ENCODE data around the gene CPNE5. TPM values are rescaled to one million over a fixed set of nuclear protein-coding genes. Genes with fewer than 3 reads are reported as not detected.

CPNE5 gene
- total RNA-seq, 2 donors from 2014 or later, result 2.2 to 3.9 TPM

DNA sequence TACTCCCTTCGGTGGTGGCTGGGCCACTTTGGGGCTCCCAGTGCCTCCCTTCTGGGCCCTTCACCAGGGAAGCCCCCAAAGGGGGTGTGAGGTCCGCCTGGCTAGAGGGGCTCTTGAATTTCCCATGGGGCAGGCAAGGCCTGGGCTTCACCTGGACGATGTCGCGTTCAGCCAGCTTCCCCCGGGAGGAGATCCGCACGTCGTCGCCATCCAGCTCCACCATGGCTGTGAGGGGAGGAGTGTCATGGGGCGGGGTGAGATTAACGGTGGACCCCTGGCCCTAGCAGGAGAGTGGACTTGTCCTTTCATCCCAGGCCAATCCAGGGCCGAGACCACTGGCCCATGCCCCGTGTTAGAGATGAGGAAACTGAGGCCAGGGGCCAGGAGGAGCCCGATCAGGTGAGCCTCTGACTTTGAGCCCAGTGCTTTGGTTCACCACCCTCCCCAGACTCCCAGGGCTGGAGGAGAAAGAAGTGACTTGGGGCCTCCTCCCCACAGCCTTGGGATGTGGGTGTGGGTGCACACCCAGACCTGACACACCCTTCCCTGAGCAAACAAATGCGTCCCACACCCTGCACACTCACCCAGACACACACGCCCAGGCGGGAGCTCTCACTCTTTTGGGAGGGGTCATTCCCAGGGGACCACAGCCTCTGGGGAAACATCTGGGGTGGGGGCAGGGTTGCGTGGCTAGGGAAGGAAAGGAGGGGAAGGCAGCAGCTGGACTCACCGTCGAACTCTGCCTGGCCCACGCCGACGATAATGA is 95.5 kb downstream of the CPNE5 start:
- H3K27me3 Mint-ChIP-seq, result no peaks in the 10 kb centered on the region
- peaks cover 17% of the 10 kb centered on the region for H3K4me1 Mint-ChIP-seq
- H3K4me3 Mint-ChIP-seq, result peak overlapping the region; percentile 21
- ATAC-seq (replicated peaks), result peak; percentile 43
- no peaks in the 10 kb centered on the region for H3K36me3 Mint-ChIP-seq (ENCODE audit: low read depth)
- H3K9me3 Mint-ChIP-seq, result no peaks in the 10 kb centered on the region
- peak overlapping the region; percentile 45 for H3K27ac Mint-ChIP-seq

DNA sequence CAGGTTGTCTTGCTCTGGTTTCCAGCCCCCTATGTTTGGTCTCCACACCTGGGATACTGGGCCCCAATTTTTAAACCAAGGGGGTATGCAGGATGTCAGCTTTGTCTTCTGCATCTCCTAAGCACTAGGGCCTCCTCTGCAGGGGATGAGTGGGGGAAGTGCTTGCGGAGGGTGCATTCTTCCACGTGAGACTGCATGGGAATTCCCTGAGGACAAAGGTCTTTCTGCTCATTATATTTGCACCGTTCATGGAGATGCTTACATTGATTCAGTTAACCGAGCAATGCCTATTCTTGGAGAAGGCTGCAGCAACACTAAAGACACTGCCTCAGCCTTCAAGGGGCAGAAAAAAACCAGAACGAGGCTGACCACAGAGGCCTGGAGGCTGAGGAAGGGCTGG is 96.2 kb downstream of the CPNE5 start:
- Mint-ChIP-seq H3K27ac (no peak overlapping the region), H3K4me3 (peak overlapping the region; percentile 21), H3K9me3 (no peaks in the 10 kb centered on the region), H3K36me3 (ENCODE audit: low read depth) (no peaks in the 10 kb centered on the region), H3K4me1 (peaks cover 17% of the 10 kb centered on the region), H3K27me3 (no peaks in the 10 kb centered on the region)
- no peak for ATAC-seq (replicated peaks)

DNA sequence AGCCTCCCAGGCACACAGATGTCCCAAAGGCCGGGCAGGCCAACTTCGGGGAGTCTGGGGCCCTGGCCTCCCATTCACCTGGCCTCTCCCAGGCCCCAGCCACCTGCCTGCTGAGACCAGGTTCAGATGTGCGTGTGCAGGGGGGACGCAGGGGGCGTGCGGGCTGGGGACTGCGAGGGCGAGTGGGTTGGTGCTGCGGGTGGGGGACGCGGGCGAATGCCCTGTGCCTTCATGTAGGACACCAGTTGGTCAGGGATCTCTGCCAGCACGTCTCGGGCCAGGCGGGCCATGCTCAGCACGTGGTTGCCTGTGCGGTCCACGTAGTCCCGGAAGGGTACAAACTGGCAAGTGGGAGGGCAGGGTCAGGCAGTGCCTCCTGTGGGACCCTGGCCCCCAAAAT is 97.1 kb downstream of the CPNE5 start:
- H3K9me3 Mint-ChIP-seq, result no peaks in the 10 kb centered on the region
- H3K4me1 Mint-ChIP-seq, result peaks cover 17% of the 10 kb centered on the region
- H3K27ac Mint-ChIP-seq, result no peak overlapping the region
- no peaks in the 10 kb centered on the region for H3K27me3 Mint-ChIP-seq
- no peak overlapping the region for H3K4me3 Mint-ChIP-seq
- H3K36me3 Mint-ChIP-seq (ENCODE audit: low read depth), result no peaks in the 10 kb centered on the region
- ATAC-seq (replicated peaks), result no peak

DNA sequence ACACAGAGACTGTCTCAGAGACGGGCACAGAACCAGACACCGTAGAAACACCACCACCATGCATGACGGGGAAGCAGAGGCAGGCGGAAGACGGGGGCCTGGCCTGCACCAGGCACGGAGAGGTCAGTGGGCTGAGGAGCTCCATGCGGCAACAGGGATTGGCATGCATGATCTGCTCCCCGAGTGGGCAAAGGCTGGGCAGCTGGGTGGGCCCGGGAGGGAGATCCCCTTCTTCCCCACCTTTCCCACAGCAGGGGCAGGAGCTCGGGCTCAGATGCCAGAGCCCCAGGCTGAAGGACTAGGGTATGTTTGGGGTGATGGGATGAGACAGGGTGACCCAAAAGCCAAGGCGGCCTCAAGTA is 98.4 kb downstream of the CPNE5 start:
- peaks cover 13% of the 10 kb centered on the region for H3K4me1 Mint-ChIP-seq
- H3K27me3 Mint-ChIP-seq, result no peaks in the 10 kb centered on the region
- no peak overlapping the region for H3K4me3 Mint-ChIP-seq
- H3K9me3 Mint-ChIP-seq, result no peaks in the 10 kb centered on the region
- peak overlapping the region; percentile 8 for H3K27ac Mint-ChIP-seq
- H3K36me3 Mint-ChIP-seq (ENCODE audit: low read depth), result no peaks in the 10 kb centered on the region
- no peak for ATAC-seq (replicated peaks)

DNA sequence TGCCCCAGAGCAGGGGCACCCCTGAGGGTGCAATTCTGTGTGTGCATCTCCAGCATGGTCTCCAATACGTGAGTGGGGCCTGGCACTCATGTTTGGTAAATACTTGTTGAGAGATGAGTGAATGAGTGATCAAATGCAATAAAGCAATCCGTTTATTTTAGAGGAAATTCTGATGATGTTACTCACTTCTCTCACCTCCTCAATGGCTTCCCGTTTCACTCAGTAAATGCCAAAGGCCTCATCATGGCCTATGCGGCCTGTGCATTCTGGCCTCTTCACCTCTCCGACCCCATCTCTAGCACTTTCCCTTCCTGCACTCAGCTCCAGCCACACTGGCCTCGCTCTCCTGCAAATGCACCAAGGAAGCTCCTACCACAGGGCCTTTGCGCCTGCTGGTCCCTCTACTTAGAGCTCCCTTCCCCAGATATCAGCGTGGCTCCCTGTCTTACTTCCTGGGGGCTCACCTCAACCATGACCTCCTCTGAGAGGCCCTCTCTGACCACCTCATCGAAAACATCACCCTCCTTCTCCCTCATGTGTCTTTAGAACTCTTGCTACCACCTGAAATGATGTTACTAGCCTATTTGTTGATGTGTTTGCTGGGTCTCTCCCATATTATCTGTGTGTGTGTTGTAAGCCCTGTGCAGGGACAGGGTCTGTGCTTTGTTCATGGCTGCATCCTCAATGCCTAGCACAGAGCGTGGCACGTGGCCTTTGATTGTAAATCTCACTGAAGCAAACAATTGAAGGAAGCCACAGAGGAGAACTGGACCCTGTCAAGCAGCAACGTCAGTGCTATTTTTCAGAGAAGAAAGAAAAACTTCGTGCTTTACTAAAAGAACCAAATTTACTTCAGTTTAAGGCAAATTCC is 99.1 kb downstream of the CPNE5 start:
- Mint-ChIP-seq H3K4me1 (peaks cover 13% of the 10 kb centered on the region), H3K27me3 (no peaks in the 10 kb centered on the region), H3K36me3 (ENCODE audit: low read depth) (no peaks in the 10 kb centered on the region), H3K4me3 (no peak overlapping the region), H3K27ac (peak overlapping the region; percentile 8), H3K9me3 (no peaks in the 10 kb centered on the region)
- ATAC-seq (replicated peaks), result no peak

DNA sequence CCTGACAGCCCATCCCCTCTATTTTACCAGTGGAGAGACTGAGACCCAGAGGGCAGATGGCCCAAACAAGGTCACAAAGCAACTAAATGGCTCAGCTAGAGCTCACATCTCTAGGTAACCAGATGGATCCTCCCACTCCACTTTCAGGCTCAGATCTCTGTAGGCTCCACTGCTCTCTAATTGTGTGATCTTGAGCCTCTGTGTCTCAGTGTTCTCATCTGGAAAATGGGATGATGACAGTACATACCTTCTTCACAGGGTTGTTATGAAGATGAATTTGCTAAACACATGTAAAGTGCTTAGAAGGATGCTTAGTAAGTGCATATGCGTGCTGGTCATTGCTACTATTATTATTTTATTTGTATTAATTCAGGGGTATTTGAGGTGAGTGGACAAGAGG is 101.1 kb downstream of the CPNE5 start:
- peak overlapping the region; percentile 14 for H3K27ac Mint-ChIP-seq
- no peaks in the 10 kb centered on the region for H3K36me3 Mint-ChIP-seq (ENCODE audit: low read depth)
- no peak for ATAC-seq (replicated peaks)
- H3K4me3 Mint-ChIP-seq, result no peak overlapping the region
- no peaks in the 10 kb centered on the region for H3K9me3 Mint-ChIP-seq
- no peaks in the 10 kb centered on the region for H3K27me3 Mint-ChIP-seq
- peaks cover 6% of the 10 kb centered on the region for H3K4me1 Mint-ChIP-seq

DNA sequence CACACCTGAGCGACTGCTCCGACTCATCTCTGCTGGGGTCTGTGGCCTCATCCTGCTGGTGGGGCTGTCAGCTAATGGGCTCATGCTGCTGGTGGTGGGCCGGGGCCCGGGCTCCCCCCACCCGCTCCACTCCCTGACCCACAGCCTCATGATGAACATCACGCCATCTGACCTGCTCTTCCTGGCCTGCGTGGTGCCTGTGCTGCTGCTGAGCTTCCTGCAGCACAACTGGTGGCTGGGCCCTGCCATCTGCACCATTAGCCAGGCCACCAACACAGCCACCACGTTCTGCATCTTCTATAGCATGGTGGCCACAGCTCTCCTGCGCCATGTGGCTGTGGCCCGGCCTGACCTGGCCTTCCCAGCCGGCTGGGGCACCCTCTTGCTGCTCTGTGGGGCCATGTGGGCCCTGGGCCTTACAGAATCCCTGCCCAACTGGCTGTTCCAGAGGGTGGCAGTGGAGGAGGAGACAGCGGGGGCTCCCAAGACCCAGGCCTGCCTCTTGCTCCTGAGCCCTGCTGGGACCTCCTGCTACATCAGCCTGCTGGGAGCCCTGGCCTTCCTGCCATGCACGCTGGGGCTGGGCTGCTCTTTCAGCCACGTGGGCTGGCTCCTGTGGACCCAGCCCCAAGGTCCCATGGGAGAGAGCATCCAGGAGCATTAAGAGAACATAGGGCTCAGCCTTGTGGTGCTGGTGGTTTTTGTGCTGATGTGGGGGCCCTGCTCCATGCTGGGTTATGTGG is 102.0 kb downstream of the CPNE5 start:
- Mint-ChIP-seq H3K27ac (no peak overlapping the region), H3K4me1 (peaks cover 6% of the 10 kb centered on the region), H3K36me3 (ENCODE audit: low read depth) (no peaks in the 10 kb centered on the region), H3K27me3 (no peaks in the 10 kb centered on the region), H3K4me3 (no peak overlapping the region), H3K9me3 (no peaks in the 10 kb centered on the region)
- ATAC-seq (replicated peaks), result no peak

DNA sequence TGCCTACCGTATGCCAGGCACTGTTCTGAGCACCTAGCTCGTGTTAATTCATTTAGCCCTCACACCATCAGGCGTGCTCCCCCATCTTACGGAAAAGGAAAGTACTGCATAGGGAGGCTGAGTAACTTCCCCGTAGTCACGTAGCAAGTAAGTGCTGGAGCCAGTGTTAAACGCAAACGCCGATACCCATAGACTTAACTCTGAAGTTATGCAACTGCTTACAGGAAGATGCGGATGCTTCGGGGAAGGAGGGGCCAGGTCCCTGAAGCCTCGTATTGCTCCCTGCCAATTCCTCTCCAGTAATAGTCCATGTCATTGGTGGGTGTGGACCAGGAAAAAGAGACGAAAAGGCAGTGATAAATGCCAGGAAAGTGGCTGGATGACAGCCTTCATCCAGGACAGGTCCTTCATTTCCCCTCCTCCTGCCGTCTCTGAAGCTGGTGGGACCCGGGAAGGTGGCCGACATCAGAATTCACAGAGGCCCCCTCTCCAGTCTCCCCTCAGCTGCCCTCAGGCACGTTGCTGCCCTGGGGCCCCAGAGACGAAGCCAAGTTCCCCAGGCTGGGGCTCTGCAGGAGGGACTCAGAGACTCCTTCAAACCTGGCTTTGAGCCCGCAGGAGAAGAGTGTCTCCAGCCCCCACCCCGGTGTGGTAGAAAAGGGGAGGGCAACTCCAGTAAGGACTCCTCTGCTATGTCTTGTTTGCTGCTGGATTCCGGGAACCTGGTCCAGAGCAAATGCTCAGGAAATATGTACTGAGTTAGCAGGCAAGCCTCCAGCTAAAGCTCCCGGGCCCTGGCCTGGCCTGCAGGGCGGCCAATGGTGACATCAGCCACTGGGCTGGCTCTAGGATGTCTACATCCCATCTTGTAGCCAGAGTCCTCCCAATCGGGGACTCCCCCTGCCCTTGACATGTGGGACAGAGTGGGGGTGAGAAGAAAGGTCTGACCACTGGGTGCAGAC is 103.9 kb downstream of the CPNE5 start:
- peak; percentile 92 for ATAC-seq (replicated peaks)
- H3K27me3 Mint-ChIP-seq, result no peaks in the 10 kb centered on the region
- peak overlapping the region; percentile 68 for H3K27ac Mint-ChIP-seq
- H3K4me3 Mint-ChIP-seq, result peak overlapping the region; percentile 62
- H3K9me3 Mint-ChIP-seq, result no peaks in the 10 kb centered on the region
- H3K36me3 Mint-ChIP-seq (ENCODE audit: low read depth), result no peaks in the 10 kb centered on the region
- H3K4me1 Mint-ChIP-seq, result peaks cover 4% of the 10 kb centered on the region

DNA sequence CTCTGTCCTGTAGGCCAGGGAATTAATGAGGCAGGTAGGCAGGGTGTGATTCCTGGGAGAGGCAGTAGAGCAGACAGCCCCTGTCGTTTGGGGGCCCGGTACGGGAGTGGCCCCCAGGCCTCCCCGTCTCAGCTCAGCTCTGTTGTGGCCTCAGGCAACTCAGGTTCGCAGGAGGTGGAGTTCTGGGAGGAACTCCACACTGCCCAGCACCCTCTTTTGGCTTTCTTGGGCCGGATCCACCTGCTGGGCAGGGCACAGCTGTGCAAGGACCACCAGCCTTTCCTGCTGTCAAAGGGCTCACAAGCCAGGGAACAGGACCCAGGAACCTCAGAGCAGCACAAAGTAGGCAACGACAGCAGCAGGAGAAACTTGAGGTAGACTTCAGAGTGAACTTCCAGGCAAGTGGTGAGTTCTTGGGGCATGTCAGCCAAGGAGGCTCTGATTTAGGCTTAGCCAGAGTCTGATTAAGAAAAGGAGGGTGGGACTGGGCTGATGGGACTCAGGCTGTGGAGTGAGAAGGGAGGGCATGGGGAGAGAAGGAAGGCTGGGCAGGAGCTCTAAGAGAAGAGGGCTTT is 104.7 kb downstream of the CPNE5 start:
- Mint-ChIP-seq H3K4me1 (no peaks in the 10 kb centered on the region), H3K36me3 (ENCODE audit: low read depth) (no peaks in the 10 kb centered on the region), H3K4me3 (peak overlapping the region; percentile 62), H3K27ac (peak overlapping the region; percentile 68), H3K9me3 (no peaks in the 10 kb centered on the region), H3K27me3 (no peaks in the 10 kb centered on the region)
- ATAC-seq (replicated peaks), result no peak

DNA sequence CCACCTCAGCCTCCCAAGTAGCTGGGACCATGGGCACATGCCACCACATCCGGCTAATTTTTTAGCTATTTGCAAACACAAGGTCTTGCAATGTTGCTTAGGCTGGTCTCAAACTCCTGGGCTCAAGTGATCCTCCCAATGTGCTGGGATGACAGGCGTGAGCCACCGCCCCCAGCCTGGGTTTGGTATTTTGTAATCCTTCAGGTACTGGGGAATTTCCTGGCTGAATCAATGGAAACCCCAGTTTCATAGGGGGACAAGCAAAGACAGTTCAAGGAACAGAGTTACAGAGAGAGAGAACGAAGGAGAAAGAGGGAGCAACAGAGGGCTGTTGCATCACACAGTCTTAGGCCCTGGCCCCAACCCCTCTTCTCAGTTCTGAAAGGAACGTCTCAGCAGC is 105.9 kb downstream of the CPNE5 start:
- H3K4me3 Mint-ChIP-seq, result no peak overlapping the region
- ATAC-seq (replicated peaks), result no peak
- H3K36me3 Mint-ChIP-seq (ENCODE audit: low read depth), result no peaks in the 10 kb centered on the region
- H3K27ac Mint-ChIP-seq, result peak overlapping the region; percentile 20
- H3K4me1 Mint-ChIP-seq, result peaks cover 3% of the 10 kb centered on the region
- no peaks in the 10 kb centered on the region for H3K9me3 Mint-ChIP-seq
- H3K27me3 Mint-ChIP-seq, result no peaks in the 10 kb centered on the region

DNA sequence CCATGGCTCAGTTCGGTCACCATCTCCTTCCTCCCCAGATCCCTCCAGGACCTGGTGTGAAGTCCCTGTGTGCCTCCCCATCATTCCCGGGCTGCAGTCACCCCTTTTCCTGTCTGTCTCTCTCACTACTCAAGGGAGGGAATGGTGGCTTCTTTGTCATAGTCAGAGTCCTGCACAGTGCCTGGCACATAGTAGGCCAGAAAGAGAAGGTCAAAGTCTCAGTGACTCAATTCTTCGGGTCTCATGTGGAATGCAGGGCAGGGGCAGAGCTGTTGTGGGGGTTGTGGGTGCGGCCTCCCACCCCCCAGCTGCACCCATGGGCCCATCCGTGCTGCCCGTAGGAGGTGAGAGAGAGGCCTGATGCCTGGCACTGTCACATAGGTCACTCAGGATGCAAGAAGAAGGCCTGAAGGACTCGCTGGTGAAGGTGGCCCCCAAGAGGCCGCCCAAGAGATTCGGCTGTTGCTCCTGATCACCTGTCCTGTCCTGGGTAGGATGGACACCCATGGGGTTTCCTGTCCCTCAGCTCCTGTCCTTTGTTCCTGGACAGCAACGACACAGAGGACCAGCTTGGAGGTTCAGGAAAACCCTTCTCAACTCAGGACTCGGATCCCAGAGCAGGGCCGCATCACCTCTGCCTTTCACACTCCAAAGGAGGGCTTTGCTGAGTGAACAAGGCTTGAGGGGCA is 107.5 kb downstream of the CPNE5 start:
- H3K27ac Mint-ChIP-seq, result no peak overlapping the region
- H3K27me3 Mint-ChIP-seq, result no peaks in the 10 kb centered on the region
- H3K4me3 Mint-ChIP-seq, result no peak overlapping the region
- no peaks in the 10 kb centered on the region for H3K36me3 Mint-ChIP-seq (ENCODE audit: low read depth)
- peaks cover 14% of the 10 kb centered on the region for H3K4me1 Mint-ChIP-seq
- H3K9me3 Mint-ChIP-seq, result no peaks in the 10 kb centered on the region
- ATAC-seq (replicated peaks), result no peak

DNA sequence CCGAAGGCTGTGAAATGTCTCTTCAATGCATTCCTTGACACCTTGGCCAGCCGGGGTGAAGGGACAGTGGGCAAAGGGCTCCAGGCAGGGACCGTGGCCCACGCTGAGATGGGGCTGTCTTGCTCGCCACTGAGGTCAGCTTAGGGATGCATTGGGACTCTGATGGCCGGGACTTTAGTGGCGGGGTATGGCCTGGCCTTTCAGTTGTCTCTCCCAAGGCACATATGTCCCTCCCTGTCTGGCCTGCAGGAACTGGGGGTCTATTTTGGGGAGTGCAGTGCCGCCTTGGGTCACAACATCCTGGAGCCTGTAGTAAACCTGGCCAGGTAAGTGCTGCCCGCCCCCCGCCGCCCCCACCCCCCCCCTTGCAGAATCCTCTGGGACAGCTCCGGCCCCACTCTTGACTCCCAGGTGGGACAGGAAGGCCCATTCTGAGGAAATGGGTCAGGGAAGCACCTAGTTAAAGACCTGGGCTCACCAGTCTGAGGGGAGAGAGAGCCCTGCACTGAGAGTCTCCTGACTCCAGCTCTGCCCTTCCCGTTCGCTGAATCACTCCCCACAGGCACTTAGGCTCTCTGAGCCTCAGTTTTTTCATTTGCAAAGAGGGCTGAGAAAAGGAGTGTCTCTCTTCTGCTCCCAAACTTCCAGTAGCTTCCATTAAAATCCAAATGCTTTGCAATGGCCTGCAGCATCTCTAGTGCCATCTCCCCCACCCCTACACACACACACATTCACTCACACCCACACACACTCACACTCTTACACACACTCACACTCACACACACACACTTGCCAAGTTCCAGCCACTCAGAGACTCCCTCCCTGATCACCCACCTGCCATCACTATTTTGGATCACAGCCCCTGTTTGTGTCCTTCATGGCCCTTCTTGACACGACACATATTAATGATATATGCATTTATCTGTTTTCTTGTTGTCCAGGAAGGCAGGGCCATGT is 108.5 kb downstream of the CPNE5 start:
- Mint-ChIP-seq H3K9me3 (no peaks in the 10 kb centered on the region), H3K27ac (no peak overlapping the region), H3K4me3 (no peak overlapping the region), H3K27me3 (no peaks in the 10 kb centered on the region), H3K4me1 (peaks cover 14% of the 10 kb centered on the region), H3K36me3 (ENCODE audit: low read depth) (no peaks in the 10 kb centered on the region)
- no peak for ATAC-seq (replicated peaks)

Measured in activated T-helper 17 cell treated with anti-CD3 and anti-CD28 coated beads, Interleukin-2, amount 50 U/mL, for 72 hours (primary cell).